ENCODE data around the gene TPRN. TPM values are rescaled to one million over a fixed set of nuclear protein-coding genes. Genes with fewer than 3 reads are reported as not detected.
"Not testable (repeated sequence)": the region's sequence is repeated elsewhere in the genome, so short reads cannot be mapped to it uniquely, and the experiment has no call there.

TPRN gene
- total RNA-seq, 1 experiment from 2014 or later = 37.7 TPM

GRCh38 chr9:137240841-137241489 lies 40.4 kb upstream of the TPRN start, which contains the start of gene TUBB4B:
Gene TUBB4B, plus strand, starts transcription at chr9:137241287. Its CDS starts 74 bp downstream, at chr9:137241361.
- Mint-ChIP-seq H3K4me1 (ENCODE audit: low read depth, unreplicated experiment) (peaks cover 7% of the 10 kb centered on the region), H3K9me3 (ENCODE audit: unreplicated experiment) (no peaks in the 10 kb centered on the region), H3K27me3 (ENCODE audit: insufficient read depth, unreplicated experiment) (peaks cover 3% of the 10 kb centered on the region), H3K27ac (ENCODE audit: unreplicated experiment) (peak within 1 kb of the TSS; percentile 95), H3K4me3 (ENCODE audit: unreplicated experiment) (peak within 1 kb of the TSS; percentile 80), H3K36me3 (ENCODE audit: insufficient read depth, unreplicated experiment) (peaks cover 62% of the 10 kb centered on the region)
- no peaks in the 10 kb centered on the region for H3K9me3 ChIP-seq
- intact Hi-C loops (cut with micrococcal nuclease; ENCODE audit: unreplicated experiment) = loop anchor here (1.0 to 10.0 kb wide), 4 partner anchors 14 to 446 kb away; partner anchors contain the start of genes CCDC183, NELFB, RNF208 and TMEM141
- no peaks in the 10 kb centered on the region for H3K27me3 ChIP-seq (replicated peaks; ENCODE audit: control insufficient read depth, insufficient read depth, low read length)
- no peak for TF ChIP-seq CTCF (IDR thresholded peaks at IDR 0.05; ENCODE audit: insufficient read depth in 1 of 2, low read depth in 1 of 2, low read length in 1 of 2, severe bottlenecking in 1 of 2, unreplicated experiment in 1 of 2)
- no TSS peak for BruUV-seq (replicated peaks)
- POLR2A ChIA-PET = interaction anchor here (0.5 to 2.4 kb wide), 31 partner anchors 9 to 1334 kb away, joined by 3 to 39 read pairs (median 4); partner anchors contain the start of genes CAMSAP1, ENTPD8, MAN1B1 and MRPL41
- peak within 1 kb of the TSS; percentile 80 for H3K4me3 ChIP-seq (ENCODE audit: low read depth, low read length)
- DNase-seq = peak; percentile 98 to 100
- H3K36me3 ChIP-seq (ENCODE audit: control insufficient read depth, insufficient read depth, low read length) = peaks cover 2% of the 10 kb centered on the region; the same call in 1 of the 2 replicates
- CTCF ChIA-PET = interaction anchor here (0.6 to 2.7 kb wide), 12 partner anchors 13 to 293 kb away, joined by 3 to 13 read pairs (median 4); partner anchors contain the start of genes NRARP, SAPCD2 and TPRN
- peaks cover 28% of the 10 kb centered on the region for H3K4me1 ChIP-seq

GRCh38 chr9:137240318-137240840 lies 39.8 kb upstream of the TPRN start:
- H3K4me1 Mint-ChIP-seq (ENCODE audit: low read depth, unreplicated experiment) = peaks cover 7% of the 10 kb centered on the region
- H3K27me3 Mint-ChIP-seq (ENCODE audit: insufficient read depth, unreplicated experiment) = peaks cover 3% of the 10 kb centered on the region
- H3K36me3 Mint-ChIP-seq (ENCODE audit: insufficient read depth, unreplicated experiment) = peaks cover 58% of the 10 kb centered on the region
- CTCF ChIA-PET = interaction anchor here (0.8 to 2.7 kb wide), 11 partner anchors 11 to 293 kb away, joined by 3 to 13 read pairs (median 4); partner anchors contain the start of gene NRARP
- peak overlapping the region; percentile 80 for H3K4me3 ChIP-seq (ENCODE audit: low read depth, low read length)
- intact Hi-C loops (cut with micrococcal nuclease; ENCODE audit: unreplicated experiment) = loop anchor here (2.0 to 10.0 kb wide), 3 partner anchors 18 to 446 kb away; partner anchors contain the start of genes CCDC183, RNF208 and TMEM141
- peaks cover 2% of the 10 kb centered on the region; the same call in 1 of the 2 replicates for H3K36me3 ChIP-seq (ENCODE audit: control insufficient read depth, insufficient read depth, low read length)
- H3K27me3 ChIP-seq (replicated peaks; ENCODE audit: control insufficient read depth, insufficient read depth, low read length) = no peaks in the 10 kb centered on the region
- DNase-seq = no peak
- BruUV-seq (replicated peaks) = TSS peak; percentile 61
- peak in 1 of 2 experiments; percentile 43 for TF ChIP-seq CTCF (IDR thresholded peaks at IDR 0.05; ENCODE audit: insufficient read depth in 1 of 2, low read depth in 1 of 2, low read length in 1 of 2, severe bottlenecking in 1 of 2, unreplicated experiment in 1 of 2)
- H3K4me3 Mint-ChIP-seq (ENCODE audit: unreplicated experiment) = peak overlapping the region; percentile 80
- no peaks in the 10 kb centered on the region for H3K9me3 ChIP-seq
- H3K4me1 ChIP-seq = peaks cover 31% of the 10 kb centered on the region
- peak overlapping the region; percentile 95 for H3K27ac Mint-ChIP-seq (ENCODE audit: unreplicated experiment)
- H3K9me3 Mint-ChIP-seq (ENCODE audit: unreplicated experiment) = no peaks in the 10 kb centered on the region
- POLR2A ChIA-PET = interaction anchor here (0.5 to 2.4 kb wide), 31 partner anchors 9 to 1333 kb away, joined by 3 to 39 read pairs (median 4); partner anchors contain the start of genes CAMSAP1, ENTPD8, MAN1B1 and MRPL41

- H3K36me3 Mint-ChIP-seq (ENCODE audit: insufficient read depth, unreplicated experiment) = peaks cover 56% of the 10 kb centered on the region
- H3K36me3 ChIP-seq (ENCODE audit: control insufficient read depth, insufficient read depth, low read length); BruUV-seq (replicated peaks); DNase-seq; H3K9me3 ChIP-seq; H3K27me3 Mint-ChIP-seq (ENCODE audit: insufficient read depth, unreplicated experiment); H3K27me3 ChIP-seq (replicated peaks; ENCODE audit: control insufficient read depth, insufficient read depth, low read length); H3K9me3 Mint-ChIP-seq (ENCODE audit: unreplicated experiment): not testable (repeated sequence)
- Histone ChIP-seq H3K4me1 (peaks cover 32% of the 10 kb centered on the region), H3K4me3 (ENCODE audit: low read depth, low read length) (peak overlapping the region; percentile 80)
- H3K27ac Mint-ChIP-seq (ENCODE audit: unreplicated experiment) = peak overlapping the region; percentile 74
- intact Hi-C loops (cut with micrococcal nuclease; ENCODE audit: unreplicated experiment) = loop anchor here (2.0 to 10.0 kb wide), 4 partner anchors 17 to 445 kb away; partner anchors contain the start of genes CCDC183, RNF208, TMEM141 and TPRN
- H3K4me3 Mint-ChIP-seq (ENCODE audit: unreplicated experiment) = peak overlapping the region; percentile 80
- ChIA-PET POLR2A (interaction anchor here (0.6 to 2.4 kb wide), 9 partner anchors 15 to 169 kb away, joined by 3 to 39 read pairs (median 9); partner anchors contain the start of genes NELFB, RNF208 and SAPCD2), CTCF (interaction anchor here (0.7 to 1.6 kb wide), 8 partner anchors 10 to 292 kb away, joined by 3 to 6 read pairs (median 3); no protein-coding TSS in a partner anchor)
- peaks cover 12% of the 10 kb centered on the region for H3K4me1 Mint-ChIP-seq (ENCODE audit: low read depth, unreplicated experiment)
Observed at GRCh38 chr9:137239541-137240200, 39.1 kb upstream of the TPRN start.
